Omental fat pad (tissue), 4 donors: ENCODE measurements around the gene IGFBP3. TPM values are rescaled to one million over a fixed set of nuclear protein-coding genes. Genes with fewer than 3 reads are reported as not detected.
A peak's percentile ranks its signal among the peaks of the same experiment; 100 is the strongest.

Source experiments
- ATAC-seq: fragments of 150-250 bp; one replicate; pipeline ENCODE4 v1.9.1; 2016; ENCODE audit warnings: mild to moderate bottlenecking, moderate library complexity; ENCODE audit not compliant: low FRiP score
- DNase-seq: peaks from one replicate; pipeline ENCODE4 v3.0.0-alpha.2; 2019; ENCODE audit warnings: low spot score
- total RNA-seq, 4 donors: library from RNA; depleted of rRNA; stranded (reverse); fragments of >200 nt; gene quantifications; one replicate each; pipeline ENCODE4 v1.1.0, GENCODE V29; 2016
- TF ChIP-seq, protein P1 (sequence below), 3 donors: fragments of 450-650 bp; IDR thresholded peaks; one replicate each; pipeline ENCODE4 v1.5.1; 2016 to 2017; ENCODE audit warnings: antibody characterized with exemption in 3 of 3, mild to moderate bottlenecking in 3 of 3, moderate library complexity in 2 of 3

Gene IGFBP3
- total RNA-seq, 4 donors from 2014 or later, result 616 to 884 (median 686) TPM

DNA sequence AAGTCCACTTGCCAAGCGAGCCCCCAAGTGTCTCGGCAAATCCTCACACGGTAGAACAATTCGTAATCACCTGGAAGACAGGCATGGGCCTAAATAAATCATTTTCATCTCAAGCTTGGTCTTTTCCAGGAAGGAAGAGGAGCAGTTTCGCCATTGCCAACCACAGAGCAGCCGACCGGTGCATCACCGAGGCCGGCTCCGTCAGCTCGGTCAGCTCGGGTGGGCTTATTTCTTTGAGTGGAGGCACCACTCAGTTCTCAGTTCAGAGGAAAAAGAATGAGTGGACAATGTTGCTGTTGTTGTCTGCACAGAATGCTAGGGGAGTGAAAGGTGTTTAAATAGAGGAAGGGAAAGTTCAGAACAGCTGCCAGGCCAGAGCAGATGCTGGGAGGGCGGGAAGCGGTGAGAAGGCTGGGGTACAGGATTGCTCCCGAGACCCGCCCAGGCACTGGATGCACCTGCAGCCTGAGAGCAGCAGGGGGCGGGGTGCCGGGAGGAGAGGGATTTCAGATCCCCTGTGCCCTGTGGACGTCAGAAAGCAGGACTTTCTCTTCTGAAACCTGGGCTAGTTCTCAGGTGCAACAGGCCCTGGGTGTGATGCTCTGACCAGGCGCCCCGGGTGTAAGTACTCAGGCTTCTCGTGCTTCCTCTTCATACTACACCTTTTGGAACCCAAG is 17.7 kb upstream of the IGFBP3 start:
- DNase-seq (no peak), ATAC-seq (no peak)
- TF ChIP-seq, protein P1, sequence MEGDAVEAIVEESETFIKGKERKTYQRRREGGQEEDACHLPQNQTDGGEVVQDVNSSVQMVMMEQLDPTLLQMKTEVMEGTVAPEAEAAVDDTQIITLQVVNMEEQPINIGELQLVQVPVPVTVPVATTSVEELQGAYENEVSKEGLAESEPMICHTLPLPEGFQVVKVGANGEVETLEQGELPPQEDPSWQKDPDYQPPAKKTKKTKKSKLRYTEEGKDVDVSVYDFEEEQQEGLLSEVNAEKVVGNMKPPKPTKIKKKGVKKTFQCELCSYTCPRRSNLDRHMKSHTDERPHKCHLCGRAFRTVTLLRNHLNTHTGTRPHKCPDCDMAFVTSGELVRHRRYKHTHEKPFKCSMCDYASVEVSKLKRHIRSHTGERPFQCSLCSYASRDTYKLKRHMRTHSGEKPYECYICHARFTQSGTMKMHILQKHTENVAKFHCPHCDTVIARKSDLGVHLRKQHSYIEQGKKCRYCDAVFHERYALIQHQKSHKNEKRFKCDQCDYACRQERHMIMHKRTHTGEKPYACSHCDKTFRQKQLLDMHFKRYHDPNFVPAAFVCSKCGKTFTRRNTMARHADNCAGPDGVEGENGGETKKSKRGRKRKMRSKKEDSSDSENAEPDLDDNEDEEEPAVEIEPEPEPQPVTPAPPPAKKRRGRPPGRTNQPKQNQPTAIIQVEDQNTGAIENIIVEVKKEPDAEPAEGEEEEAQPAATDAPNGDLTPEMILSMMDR (IDR thresholded peaks at IDR 0.05), result no peak

DNA sequence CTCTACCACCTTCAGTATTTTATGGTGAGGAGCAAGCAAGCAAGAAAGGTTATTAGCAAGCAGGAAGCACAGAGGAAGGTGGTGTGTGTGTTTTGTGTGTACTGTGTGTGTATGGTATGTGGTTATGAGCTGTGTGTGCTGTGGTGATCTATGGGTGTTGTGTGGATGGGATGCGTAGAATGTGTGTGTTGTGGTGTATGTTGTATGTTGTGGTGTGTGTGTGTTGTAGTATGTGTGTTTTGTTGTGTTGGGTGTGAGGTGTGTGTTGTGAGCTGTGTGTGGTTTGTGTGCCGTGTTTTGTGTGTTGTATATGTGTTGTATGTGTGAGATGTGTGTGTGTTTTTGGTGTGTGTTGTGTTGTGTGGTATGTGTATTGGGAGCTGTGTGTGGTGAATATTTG is 16.8 kb upstream of the IGFBP3 start:
- TF ChIP-seq, protein P1 (IDR thresholded peaks at IDR 0.05), result no peak
- DNase-seq (no peak), ATAC-seq (no peak)

DNA sequence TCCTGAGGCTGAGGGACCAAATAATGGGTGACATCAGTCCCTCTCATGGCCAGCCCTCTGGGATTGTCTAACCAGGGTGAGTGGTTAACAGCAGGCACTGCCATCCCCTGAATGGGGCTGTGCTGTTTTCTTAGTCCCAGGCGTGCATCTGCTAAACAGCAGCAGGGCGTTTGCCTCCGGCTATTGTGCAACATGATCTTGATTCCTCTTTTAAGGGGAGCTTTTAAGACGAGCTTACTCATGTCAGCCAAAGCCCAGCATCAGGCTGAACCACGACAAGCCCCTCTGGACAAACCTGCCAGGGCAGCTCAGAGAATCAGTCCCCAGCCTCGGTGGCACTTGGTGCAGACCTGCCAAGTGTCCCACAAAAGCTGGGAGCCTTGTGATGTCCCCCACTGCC is 16.2 kb upstream of the IGFBP3 start:
- no peak for ATAC-seq
- TF ChIP-seq, protein P1 (IDR thresholded peaks at IDR 0.05), result no peak
- DNase-seq, result no peak

DNA sequence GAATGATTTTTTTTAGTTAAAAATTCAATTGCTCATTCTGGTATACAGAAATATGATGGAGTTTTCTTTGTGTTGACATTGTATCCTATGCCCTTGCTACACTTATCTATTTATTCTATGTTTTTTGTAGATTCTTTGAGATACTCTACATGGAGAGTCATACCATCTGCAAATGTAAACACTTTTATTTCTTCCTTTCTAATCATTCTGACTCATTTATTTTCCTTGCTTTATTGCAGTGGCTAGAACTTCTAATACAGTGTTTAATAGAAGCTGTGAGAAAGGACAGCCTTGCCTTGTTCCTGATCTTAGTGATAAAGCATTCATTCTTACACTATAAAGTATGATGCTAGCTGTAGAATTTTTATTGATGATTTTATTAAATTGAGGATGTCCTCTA is 9.9 kb upstream of the IGFBP3 start:
- ATAC-seq (no peak), DNase-seq (no peak)
- TF ChIP-seq, protein P1 (IDR thresholded peaks at IDR 0.05), result no peak

DNA sequence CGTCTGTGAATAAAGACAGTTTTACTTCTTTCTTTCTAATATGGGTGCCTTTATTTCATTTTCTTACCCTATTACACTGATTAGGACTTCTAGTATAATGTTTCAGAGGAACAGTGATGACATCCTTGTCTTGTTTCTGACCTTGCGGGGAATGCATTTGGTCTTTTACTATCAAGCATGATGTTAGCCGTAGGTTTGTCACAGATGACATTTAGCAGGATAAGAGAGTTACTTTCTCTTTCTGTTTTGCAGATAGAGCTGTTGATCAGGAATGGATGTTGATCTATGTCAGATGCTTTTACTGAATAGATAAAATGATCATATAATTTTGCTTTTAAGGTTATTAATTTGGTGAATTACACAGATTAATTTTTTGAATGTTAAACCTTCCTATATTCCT is 6.6 kb upstream of the IGFBP3 start:
- ATAC-seq, result no peak
- DNase-seq, result no peak
- TF ChIP-seq, protein P1 (IDR thresholded peaks at IDR 0.05), result no peak

DNA sequence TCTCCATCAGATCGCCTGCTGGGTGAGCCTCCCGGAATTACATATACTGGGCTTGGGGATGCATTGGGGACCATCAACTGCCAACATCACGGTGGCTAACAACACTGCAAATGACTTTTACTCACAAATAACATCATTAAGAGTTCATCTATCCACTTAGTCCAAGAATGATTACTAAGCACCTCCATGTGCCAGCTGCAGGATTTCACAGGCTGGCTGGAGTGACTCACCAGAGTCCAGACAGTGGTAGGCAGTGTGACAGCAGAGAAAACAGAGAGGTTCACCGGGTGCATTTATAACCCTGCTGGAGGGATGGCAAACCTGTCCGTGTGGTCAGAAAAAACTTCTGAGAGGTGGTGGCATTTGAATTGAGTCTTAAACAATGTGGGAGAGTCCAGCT is 3.2 kb upstream of the IGFBP3 start:
- TF ChIP-seq, protein P1 (IDR thresholded peaks at IDR 0.05), result no peak
- ATAC-seq (peak; percentile 45), DNase-seq (no peak)

DNA sequence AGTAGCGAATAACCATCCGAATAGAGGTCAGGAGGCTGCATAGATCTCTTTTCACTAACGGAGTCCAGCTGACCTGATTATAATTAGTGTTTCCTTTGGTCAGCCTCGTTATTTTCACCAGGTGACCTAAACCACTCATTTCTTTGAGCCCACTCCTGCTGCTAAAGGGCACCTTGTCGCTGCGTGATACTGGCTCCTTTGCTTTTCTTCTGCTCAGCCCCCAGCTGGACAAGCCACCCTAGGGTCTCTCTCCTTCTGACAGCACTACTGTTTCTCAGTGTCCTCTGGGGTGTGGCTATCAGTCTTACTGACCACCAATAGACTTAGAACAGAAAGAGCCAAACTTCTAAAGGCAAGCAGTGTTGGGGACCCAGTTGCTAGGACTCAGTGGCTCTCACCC is 2.7 kb upstream of the IGFBP3 start:
- TF ChIP-seq, protein P1 (IDR thresholded peaks at IDR 0.05), result no peak
- DNase-seq (no peak), ATAC-seq (no peak)
